CD4-positive, alpha-beta T cell (primary cell): ENCODE results near the gene PBX1. TPM values are rescaled to one million over a fixed set of nuclear protein-coding genes. Genes with fewer than 3 reads are reported as not detected.

Experiments used
- ATAC-seq: fragments of 200-7000 bp; cut with Tn5 transposase; one replicate; pipeline ENCODE4 v1.10.0; 2022; ENCODE audit warnings: mild to moderate bottlenecking; ENCODE audit not compliant: poor library complexity
- CTCF ChIA-PET: fragments of 350-600 bp; sonication (Branson Sonifier 250); formaldehyde crosslinking; loops from one replicate; lab custom pipeline; 2021; ENCODE audit warnings: antibody characterized with exemption, inconsistent platforms; lab: Charles Lee
- POLR2A ChIA-PET: fragments of 350-600 bp; sonication (Branson Sonifier 250); formaldehyde crosslinking; loops from one replicate; lab custom pipeline; 2021; ENCODE audit warnings: antibody characterized with exemption, inconsistent platforms; lab: Charles Lee
- DNase-seq, 14 experiments: peaks; one replicate each; pipeline ENCODE4 v3.0.0-alpha.2; 2013 to 2020; ENCODE audit warnings: mixed read lengths in 2 of 14
- H3K27ac ChIP-seq, 2 donors: one replicate each; pipeline versions ENCODE4 v1.5.1 to v1.7.0; 2013; ENCODE audit warnings: low read length in 2 of 2, low read depth in 1 of 2, mild to moderate bottlenecking in 1 of 2
- H3K27me3 ChIP-seq, 2 experiments: 1 replicate in 1 of 2; 2 replicates in 1 of 2; pipeline versions ENCODE4 v1.6.1 to v1.7.0; 2013; ENCODE audit warnings: low read length in 2 of 2, control low read depth in 1 of 2, mild to moderate bottlenecking in 1 of 2, moderate library complexity in 1 of 2; ENCODE audit not compliant: insufficient read depth in 2 of 2, control insufficient read depth in 1 of 2
- H3K36me3 ChIP-seq: one replicate; pipeline ENCODE4 v1.6.1; 2013; ENCODE audit warnings: low read length, control low read depth; ENCODE audit not compliant: insufficient read depth
- H3K4me1 ChIP-seq: one replicate; pipeline ENCODE4 v1.6.1; 2013; ENCODE audit warnings: low read length, control low read depth; ENCODE audit not compliant: insufficient read depth
- H3K4me3 ChIP-seq: one replicate; pipeline ENCODE4 v1.5.1; 2013; ENCODE audit warnings: mild to moderate bottlenecking, low read length, moderate library complexity
- H3K9me3 ChIP-seq, 2 experiments: 1 replicate in 1 of 2; 2 replicates in 1 of 2; pipeline versions ENCODE4 v1.6.1 to v1.7.0; 2013; ENCODE audit warnings: low read length in 2 of 2, mild to moderate bottlenecking in 2 of 2, control low read depth in 1 of 2, moderate library complexity in 1 of 2; ENCODE audit not compliant: control insufficient read depth in 1 of 2, insufficient read depth in 1 of 2
- H3K27ac Mint-ChIP-seq: one replicate; pipeline ENCODE4 v1.8.0; 2020; ENCODE audit warnings: mixed read lengths
- H3K27me3 Mint-ChIP-seq: one replicate; pipeline ENCODE4 v1.8.0; 2021; ENCODE audit warnings: mixed read lengths
- H3K36me3 Mint-ChIP-seq: one replicate; pipeline ENCODE4 v1.8.0; 2021; ENCODE audit warnings: low read depth, mixed read lengths
- H3K4me1 Mint-ChIP-seq: one replicate; pipeline ENCODE4 v1.8.0; 2021; ENCODE audit warnings: low read depth, mixed read lengths
- H3K4me3 Mint-ChIP-seq: one replicate; pipeline ENCODE4 v1.8.0; 2020; ENCODE audit warnings: mild to moderate bottlenecking, mixed read lengths
- H3K9me3 Mint-ChIP-seq: one replicate; pipeline ENCODE4 v1.8.0; 2020; ENCODE audit warnings: mixed read lengths
- CTCF ChIP-seq: fragments of 200-600 bp; IDR thresholded peaks from one replicate; pipeline ENCODE4 v1.8.0; 2022; ENCODE audit warnings: antibody characterized with exemption, mild to moderate bottlenecking
- intact Hi-C, 2 experiments: fragments of 100-400 bp; cut with DNase I in 1 of 2; cut with micrococcal nuclease in 1 of 2; formaldehyde crosslinking; loops; one replicate each; pipeline versions ENCODE4 v1.15.1 to v1.9.0; 2023 to 2025; cut with DNase I, micrococcal nuclease
- total RNA-seq, 174 experiments: library from RNA in 2 of 174; stranded (reverse) in 2 of 174; gene quantifications; one replicate each; pipeline ENCODE4 v1.2.3 and lab custom pipeline; 2021 to 2026

PBX1 gene
- total RNA-seq, 2 experiments from 2014 or later, result 0.64 to 0.96 TPM

DNA sequence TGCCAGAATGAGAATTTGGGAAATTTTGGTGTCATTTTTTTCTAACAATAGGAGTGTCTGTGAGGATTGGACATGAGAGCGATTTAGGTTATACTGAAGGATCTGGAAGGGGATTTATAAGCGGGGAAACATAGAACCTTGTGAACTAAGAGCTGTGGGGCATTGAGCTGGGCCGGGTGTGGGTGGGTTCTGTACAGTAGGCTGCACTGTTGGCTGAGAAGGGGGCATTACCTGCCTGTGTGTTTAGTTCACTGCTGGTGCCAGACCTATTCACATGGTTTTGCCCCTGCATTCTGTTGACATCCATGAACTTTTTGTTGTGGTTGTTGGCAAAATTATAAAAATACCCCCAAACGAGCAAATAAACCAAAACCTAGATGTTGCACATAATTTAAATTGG, 8.8 kb downstream of the PBX1 start:
- ChIA-PET POLR2A (no interaction called here), CTCF (no interaction called here)
- Mint-ChIP-seq H3K4me1 (no peaks in the 10 kb centered on the region), H3K27me3 (peaks cover 4% of the 10 kb centered on the region), H3K27ac (no peak overlapping the region), H3K9me3 (peaks cover 3% of the 10 kb centered on the region), H3K4me3 (no peak overlapping the region), H3K36me3 (no peaks in the 10 kb centered on the region)
- no peak for TF ChIP-seq CTCF
- Histone ChIP-seq H3K4me1 (no peaks in the 10 kb centered on the region), H3K27ac (no peak overlapping the region), H3K27me3 (no peaks in the 10 kb centered on the region), H3K36me3 (no peaks in the 10 kb centered on the region), H3K9me3 (peaks cover 4 to 8% of the 10 kb centered on the region in 2 experiments), H3K4me3 (no peak overlapping the region)
- intact Hi-C loops, result no loop called here
- DNase-seq (no peak), ATAC-seq (no peak)

DNA sequence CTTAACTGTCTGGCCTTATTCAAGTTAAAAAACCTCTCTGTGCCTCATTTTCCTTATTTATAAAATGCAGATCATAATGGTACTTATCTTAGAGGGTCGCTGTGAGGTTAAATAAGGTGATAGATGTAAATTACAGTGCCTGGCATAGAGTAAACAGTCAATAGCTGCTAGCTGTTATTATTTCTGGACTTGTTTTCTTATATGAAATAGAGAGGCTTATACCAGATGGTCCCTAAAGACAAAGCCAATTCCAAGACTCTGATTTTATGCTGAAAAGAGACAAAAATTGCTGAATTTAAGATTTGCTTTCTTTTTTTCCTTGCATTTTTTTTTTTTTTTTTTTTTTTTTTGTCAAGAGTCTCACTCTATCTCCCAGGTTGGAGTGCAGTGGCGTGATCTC, 10.3 kb downstream of the PBX1 start:
- DNase-seq (no peak), ATAC-seq (no peak)
- Histone ChIP-seq H3K4me3 (no peak overlapping the region), H3K27me3 (peaks cover 0 to 4% of the 10 kb centered on the region in 2 experiments), H3K27ac (no peak overlapping the region), H3K36me3 (no peaks in the 10 kb centered on the region), H3K4me1 (no peaks in the 10 kb centered on the region), H3K9me3 (peaks cover 4 to 8% of the 10 kb centered on the region in 2 experiments)
- Mint-ChIP-seq H3K36me3 (no peaks in the 10 kb centered on the region), H3K27me3 (peaks cover 4% of the 10 kb centered on the region), H3K4me3 (no peak overlapping the region), H3K27ac (no peak overlapping the region), H3K9me3 (peaks cover 3% of the 10 kb centered on the region), H3K4me1 (no peaks in the 10 kb centered on the region)
- POLR2A ChIA-PET, result no interaction called here
- no peak for TF ChIP-seq CTCF
- intact Hi-C loops, result no loop called here
- CTCF ChIA-PET, result no interaction called here

- Mint-ChIP-seq H3K27ac (no peak overlapping the region), H3K27me3 (peaks cover 2% of the 10 kb centered on the region), H3K9me3 (peaks cover 1% of the 10 kb centered on the region), H3K4me1 (no peaks in the 10 kb centered on the region), H3K36me3 (no peaks in the 10 kb centered on the region), H3K4me3 (no peak overlapping the region)
- DNase-seq (no peak), ATAC-seq (no peak)
- Histone ChIP-seq H3K4me1 (no peaks in the 10 kb centered on the region), H3K4me3 (no peak overlapping the region), H3K27me3 (peaks cover 0 to 4% of the 10 kb centered on the region in 2 experiments), H3K9me3 (peaks cover 4 to 8% of the 10 kb centered on the region in 2 experiments), H3K36me3 (no peaks in the 10 kb centered on the region), H3K27ac (no peak overlapping the region)
- intact Hi-C loops, result no loop called here
- ChIA-PET POLR2A (no interaction called here), CTCF (no interaction called here)
- no peak for TF ChIP-seq CTCF
Observed at GRCh38 chr1:164569866-164570265, 10.9 kb downstream of the PBX1 start.
